Bronchial epithelial cell (primary cell): ENCODE data around the gene ETV3L. TPM values are rescaled to one million over a fixed set of nuclear protein-coding genes. Genes with fewer than 3 reads are reported as not detected.

ENCODE experiments used
- DNase-seq: peaks from one replicate; pipeline ENCODE4 v3.0.0-alpha.2; 2010; ENCODE audit warnings: low read depth
- FAIRE-seq: peaks from 2 replicates; lab custom pipeline; 2011; peaks lifted over from hg19 to GRCh38; lab: Jason Lieb, UNC
- H3K27me3 ChIP-seq: 2 replicates; pipeline ENCODE4 v1.5.1; 2011; ENCODE audit warnings: low read length; ENCODE audit not compliant: control insufficient read depth, insufficient read depth
- H3K36me3 ChIP-seq: 2 replicates; pipeline ENCODE4 v1.5.1; 2011; ENCODE audit warnings: low read length; ENCODE audit not compliant: control insufficient read depth, insufficient read depth
- H3K4me3 ChIP-seq: 2 replicates; pipeline ENCODE4 v1.5.1; 2011; ENCODE audit warnings: mild to moderate bottlenecking, low read depth, low read length, control low read depth
- CTCF ChIP-seq: IDR thresholded peaks from 2 replicates; pipeline ENCODE4 v1.5.1; 2011; ENCODE audit warnings: mild to moderate bottlenecking, moderate library complexity, low read length, control low read depth, inconsistent platforms; ENCODE audit not compliant: insufficient read depth, severe bottlenecking
- total RNA-seq: library from RNA; depleted of rRNA; stranded (reverse); fragments of >200 nt; gene quantifications from 2 replicates; pipeline ENCODE4 v1.2.1, GENCODE V29; 2014

Gene ETV3L
- total RNA-seq, 1 donor from 2014 or later, result not detected

GRCh38 chr1:157111396-157112165, 12.0 kb upstream of the ETV3L start:
- no peak overlapping the region for H3K4me3 ChIP-seq
- DNase-seq, result no peak
- H3K27me3 ChIP-seq, result peaks cover 9% of the 10 kb centered on the region
- FAIRE-seq, result no peak
- no peak for TF ChIP-seq CTCF
- no peaks in the 10 kb centered on the region for H3K36me3 ChIP-seq

GRCh38 chr1:157110686-157111085, 11.1 kb upstream of the ETV3L start:
- peaks cover 9% of the 10 kb centered on the region for H3K27me3 ChIP-seq
- no peak for DNase-seq
- H3K36me3 ChIP-seq, result no peaks in the 10 kb centered on the region
- no peak for FAIRE-seq
- TF ChIP-seq CTCF, result no peak
- no peak overlapping the region for H3K4me3 ChIP-seq

GRCh38 chr1:157110003-157110402, 10.4 kb upstream of the ETV3L start:
- DNase-seq, result no peak

GRCh38 chr1:157108448-157108847, 8.8 kb upstream of the ETV3L start:
- Histone ChIP-seq H3K27me3 (peaks cover 8% of the 10 kb centered on the region), H3K4me3 (no peak overlapping the region), H3K36me3 (no peaks in the 10 kb centered on the region)
- TF ChIP-seq CTCF, result no peak
- FAIRE-seq (no peak), DNase-seq (no peak)

More at GRCh38 chr1:157110003-157110402, 10.4 kb upstream of the ETV3L start:
- Histone ChIP-seq H3K27me3 (peaks cover 9% of the 10 kb centered on the region), H3K4me3 (no peak overlapping the region), H3K36me3 (no peaks in the 10 kb centered on the region)
- FAIRE-seq, result no peak
- TF ChIP-seq CTCF, result no peak

- H3K4me3 ChIP-seq, result no peak overlapping the region
- no peak for FAIRE-seq
- no peak for TF ChIP-seq CTCF
- H3K27me3 ChIP-seq, result peaks cover 5% of the 10 kb centered on the region
- no peak for DNase-seq
- no peaks in the 10 kb centered on the region for H3K36me3 ChIP-seq
Measured at GRCh38 chr1:157107702-157108101, 8.1 kb upstream of the ETV3L start.

- FAIRE-seq (no peak), DNase-seq (no peak)
- no peak for TF ChIP-seq CTCF
- Histone ChIP-seq H3K36me3 (no peaks in the 10 kb centered on the region), H3K4me3 (no peak overlapping the region), H3K27me3 (peaks cover 7% of the 10 kb centered on the region)
Measured at GRCh38 chr1:157106813-157107189, 7.2 kb upstream of the ETV3L start.
